Regular cardiac myocyte (primary cell): ENCODE results near the gene MTCP1. TPM values are rescaled to one million over a fixed set of nuclear protein-coding genes. Genes with fewer than 3 reads are reported as not detected.

Experiments used
- total RNA-seq: library from RNA; depleted of rRNA; stranded (reverse); fragments of >200 nt; gene quantifications from 2 replicates; pipeline ENCODE4 v1.2.3, GENCODE V29; 2014

The MTCP1 gene, protein sequence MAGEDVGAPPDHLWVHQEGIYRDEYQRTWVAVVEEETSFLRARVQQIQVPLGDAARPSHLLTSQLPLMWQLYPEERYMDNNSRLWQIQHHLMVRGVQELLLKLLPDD
- total RNA-seq: 2.5 and 5.2 TPM in 2 replicates

DNA sequence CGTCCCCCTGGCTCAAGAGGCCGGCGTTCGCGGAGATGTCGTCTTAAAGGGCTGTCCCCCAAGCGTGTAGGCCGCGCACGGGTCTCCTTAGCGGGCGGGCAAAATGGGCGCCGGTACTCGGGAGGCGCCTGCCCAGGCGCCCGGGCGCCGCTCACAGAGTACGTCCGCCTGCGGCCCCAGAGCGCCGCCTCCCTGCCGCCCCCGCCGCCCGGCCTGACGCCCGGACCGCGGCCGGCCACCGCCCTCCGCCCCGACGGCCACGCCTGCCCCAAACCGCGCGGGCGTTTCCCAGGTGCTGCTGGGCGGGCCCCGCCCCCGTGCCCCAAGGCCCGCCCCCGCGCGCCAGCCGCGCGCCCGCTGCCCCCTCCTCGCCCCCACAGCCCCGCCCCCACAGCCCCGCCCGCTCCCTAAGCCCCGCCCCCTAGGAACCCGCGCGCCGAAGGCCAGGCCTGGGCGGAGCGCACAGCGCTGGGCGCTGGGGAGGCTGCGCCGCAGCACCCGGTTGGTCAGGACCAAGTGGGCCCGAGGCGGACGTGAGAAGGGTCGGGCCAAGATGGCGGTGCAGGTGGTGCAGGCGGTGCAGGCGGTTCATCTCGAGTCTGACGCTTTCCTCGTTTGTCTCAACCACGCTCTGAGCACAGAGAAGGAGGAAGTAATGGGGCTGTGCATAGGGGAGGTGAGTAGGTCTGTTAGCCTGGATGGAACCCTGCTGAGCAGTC lies at the start of gene MTCP1, which contains the start of the genes BRCC3 and CMC4:
TSS of gene MTCP1 (minus strand) at position 162 of the 719 bp plus-strand sequence. CDS start 5,126 bp downstream, outside the sequence.
TSS of gene BRCC3 (plus strand) at position 534 of the 719 bp plus-strand sequence. CDS start at position 554, 20 bp downstream.
TSS of gene CMC4 (minus strand) at position 162 of the 719 bp plus-strand sequence. CDS start 7,113 bp downstream, outside the sequence.

GRCh38 chrX:155026727-155027508 lies 44.0 kb downstream of the MTCP1 start, which contains the start of gene FUNDC2:
FUNDC2 (plus strand) TSS chrX:155026844; CDS start chrX:155026939, 95 bp downstream.

DNA sequence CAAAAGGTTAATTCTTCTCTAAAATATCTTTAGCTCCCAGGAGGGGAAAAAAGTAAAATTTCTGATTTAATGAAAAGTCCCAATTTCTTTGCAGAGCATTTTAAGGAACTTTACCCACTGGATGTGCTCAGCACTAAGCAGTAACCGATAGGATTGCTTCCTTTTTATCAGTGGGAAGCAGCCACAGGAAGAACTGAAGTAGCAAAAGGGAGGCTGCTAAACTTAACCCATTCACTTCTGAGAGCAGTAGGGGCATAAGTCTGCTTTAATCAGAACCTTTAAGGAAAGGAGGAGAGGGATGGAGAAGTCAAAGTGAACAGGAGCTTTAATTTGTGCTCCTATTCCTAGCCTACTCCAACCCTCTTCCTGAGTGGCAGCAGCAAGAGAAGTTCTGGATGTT lies 48.4 kb downstream of the MTCP1 start, which contains the start of gene F8:
TSS of gene F8 (minus strand) at position 139 of the 400 bp plus-strand sequence. CDS start 171 bp downstream, outside the sequence.

Other genes starting within 250 kb of the MTCP1 start
- gene SMIM9, start 236.5 kb downstream of the MTCP1 start, total RNA-seq: not detected in 2 replicates
- gene F8A1, start 184.8 kb downstream of the MTCP1 start, total RNA-seq: 0.19 and 0.56 TPM in 2 replicates
- 2.7 and 7.9 TPM in 2 replicates for gene F8, start 48.4 kb downstream of the MTCP1 start, total RNA-seq
- gene FUNDC2, start 44.3 kb downstream of the MTCP1 start, total RNA-seq: 42.4 and 59.8 TPM in 2 replicates
- gene CMC4, start within 50 bp of the MTCP1 start, total RNA-seq: 9.9 and 11.7 TPM in 2 replicates
- gene BRCC3, start 372 bp upstream of the MTCP1 start, total RNA-seq: 11.0 and 22.0 TPM in 2 replicates
- 67.7 and 94.7 TPM in 2 replicates for gene VBP1, start 145.3 kb upstream of the MTCP1 start, total RNA-seq
- gene RAB39B, start 193.4 kb upstream of the MTCP1 start, total RNA-seq: 0.38 and 0.56 TPM in 2 replicates